ENCODE results near the gene GCC2.
"Not testable (repeated sequence)": the region's sequence is repeated elsewhere in the genome, so short reads cannot be mapped to it uniquely, and the experiment has no call there.

The GCC2 gene

DNA sequence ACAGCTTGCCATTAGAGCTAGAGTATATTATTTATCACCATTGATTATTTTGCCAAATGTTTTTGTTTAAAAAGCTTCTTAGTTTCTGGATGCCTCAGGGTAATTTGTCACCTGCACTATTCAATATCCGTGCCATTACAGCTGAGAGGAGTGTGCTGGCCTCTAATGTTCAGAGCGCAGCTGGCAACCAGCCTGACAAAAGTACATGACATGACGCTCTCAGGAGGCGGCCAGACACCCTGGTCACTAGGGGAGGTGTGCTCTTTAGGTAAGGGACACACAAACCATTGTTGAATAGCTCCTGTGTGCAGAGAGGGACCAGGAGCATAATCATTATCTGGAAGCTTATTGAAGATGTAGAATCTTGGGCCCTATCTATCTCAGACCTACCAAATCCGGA lies 105.5 kb downstream of the GCC2 start:
- Mint-ChIP-seq H3K27ac (no peak overlapping the region), H3K9me3 (no peaks in the 10 kb centered on the region), H3K4me3 (no peak overlapping the region), H3K4me1 (no peaks in the 10 kb centered on the region), H3K27me3 (no peaks in the 10 kb centered on the region), H3K36me3 (no peaks in the 10 kb centered on the region)
- no peak for DNase-seq
- CTCF ChIA-PET: interaction anchor here (0.9 kb wide), 1 partner anchor 17 kb away, joined by 3 read pairs; no protein-coding TSS in a partner anchor

DNA sequence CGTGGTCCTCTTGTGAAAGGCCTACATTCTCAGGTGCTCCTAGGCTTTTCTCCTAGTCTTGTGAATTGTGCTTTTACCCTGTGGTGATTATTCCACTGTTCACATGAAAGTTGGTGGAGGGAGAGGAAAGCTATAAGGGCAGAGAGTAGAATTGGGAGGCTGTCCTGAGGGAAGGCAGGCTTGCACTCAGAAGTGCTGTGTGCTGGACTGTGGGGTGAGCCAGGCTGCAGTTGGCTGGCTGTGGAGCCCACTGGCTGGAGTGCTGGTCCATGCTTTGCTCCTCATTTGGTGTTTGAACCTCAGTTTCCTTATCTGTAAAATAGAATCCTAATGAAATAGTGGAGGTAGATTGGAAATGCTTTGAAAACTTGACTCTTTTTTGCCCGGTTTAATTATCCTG lies 106.6 kb downstream of the GCC2 start:
- H3K27me3 Mint-ChIP-seq: no peaks in the 10 kb centered on the region
- H3K27ac Mint-ChIP-seq: no peak overlapping the region
- DNase-seq: no peak
- H3K4me1 Mint-ChIP-seq: no peaks in the 10 kb centered on the region
- no peaks in the 10 kb centered on the region for H3K9me3 Mint-ChIP-seq
- H3K36me3 Mint-ChIP-seq: no peaks in the 10 kb centered on the region
- H3K4me3 Mint-ChIP-seq: no peak overlapping the region
- CTCF ChIA-PET: no interaction called here

DNA sequence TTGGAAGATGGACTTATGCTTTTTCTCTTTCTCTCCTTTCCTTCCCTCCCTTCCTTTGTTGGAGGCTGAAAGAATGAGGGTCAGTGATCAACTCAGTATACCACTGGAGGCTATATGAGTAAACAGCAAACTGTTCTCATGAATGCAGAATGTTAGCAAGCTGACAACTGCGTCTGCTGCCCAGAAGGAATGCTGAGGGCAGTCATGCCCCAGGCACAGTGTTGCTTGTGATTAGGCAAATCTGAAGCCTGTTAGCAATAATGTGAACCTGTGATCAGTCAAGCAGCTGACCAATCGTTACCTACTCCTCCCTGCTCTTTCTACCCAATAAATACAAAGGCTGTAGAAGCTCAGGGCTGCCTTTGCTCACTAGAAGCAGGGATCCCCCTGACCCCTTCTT lies 107.6 kb downstream of the GCC2 start:
- H3K4me1 Mint-ChIP-seq, H3K9me3 Mint-ChIP-seq, H3K4me3 Mint-ChIP-seq, H3K27ac Mint-ChIP-seq, CTCF ChIA-PET, H3K36me3 Mint-ChIP-seq, DNase-seq, H3K27me3 Mint-ChIP-seq: not testable (repeated sequence)
